GM18499 (cell line): Measurements from ENCODE around the gene BORCS5.
"Not testable (repeated sequence)": the region's sequence is repeated elsewhere in the genome, so short reads cannot be mapped to it uniquely, and the experiment has no call there.

Source experiments
- ATAC-seq: cut with Tn5 transposase; IDR thresholded peaks from one replicate; pipeline ENCODE4 v1.9.1; 2021; ENCODE audit warnings: moderate number of reproducible peaks; ENCODE audit not compliant: insufficient read depth, unreplicated experiment

Gene BORCS5

DNA sequence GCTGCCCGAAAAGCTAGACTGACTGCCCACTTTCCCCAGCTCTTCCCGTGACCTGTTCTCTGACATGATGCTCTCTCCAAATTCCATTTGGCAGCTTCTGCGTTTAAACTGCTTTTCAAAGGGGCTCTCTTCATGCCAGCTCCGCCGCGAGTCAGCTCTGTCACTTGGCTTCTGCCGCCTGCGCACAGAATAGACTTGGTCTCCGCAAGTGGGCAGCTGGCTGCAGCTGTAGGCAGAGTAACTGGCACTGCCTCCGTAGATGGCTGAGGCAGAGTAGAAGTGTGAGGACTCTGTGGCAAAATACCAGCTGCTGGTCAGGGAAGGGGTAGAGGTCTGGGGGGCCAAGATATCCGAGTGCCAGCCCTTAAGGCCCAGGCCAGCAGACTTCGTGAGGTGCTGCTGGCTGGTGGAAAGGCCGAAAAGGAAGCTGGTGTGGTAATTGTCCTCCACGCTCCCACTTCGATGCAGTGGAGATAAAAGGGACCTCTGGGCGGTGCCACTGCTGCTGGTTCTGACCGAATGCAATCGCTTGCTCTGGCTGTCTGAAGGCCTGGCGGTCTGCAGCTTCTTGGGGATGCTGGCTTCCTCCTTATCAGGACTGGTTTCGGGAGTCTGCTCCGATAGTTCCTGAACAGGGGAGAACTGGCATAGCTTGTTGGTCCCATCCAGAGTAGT is 120.1 kb downstream of the BORCS5 start:
- ATAC-seq, result no peak

GRCh38 chr12:12477532-12477890 is 120.6 kb downstream of the BORCS5 start:
- ATAC-seq, result no peak

DNA sequence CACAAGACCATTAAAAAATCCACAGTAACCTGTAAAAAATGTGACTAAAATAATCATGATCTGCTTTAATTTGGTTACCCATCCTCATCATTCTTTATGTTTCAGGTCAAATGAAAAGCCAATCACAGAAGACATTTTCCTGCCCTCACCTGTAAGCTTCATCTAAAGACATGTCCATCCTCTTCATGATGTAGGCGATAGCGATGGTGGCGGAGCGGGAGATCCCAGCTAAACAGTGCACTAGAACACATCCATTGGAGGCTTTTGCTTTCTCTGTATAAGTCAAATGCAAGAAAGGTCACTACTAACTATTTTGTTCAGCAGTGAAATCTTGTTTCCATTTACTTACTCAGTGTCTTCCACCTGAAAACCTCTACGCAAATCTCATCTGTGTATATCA is 123.2 kb downstream of the BORCS5 start:
- no peak for ATAC-seq

- no peak for ATAC-seq
These were observed 124.8 kb downstream of the BORCS5 start for GRCh38 chr12:12481631-12482030.

DNA sequence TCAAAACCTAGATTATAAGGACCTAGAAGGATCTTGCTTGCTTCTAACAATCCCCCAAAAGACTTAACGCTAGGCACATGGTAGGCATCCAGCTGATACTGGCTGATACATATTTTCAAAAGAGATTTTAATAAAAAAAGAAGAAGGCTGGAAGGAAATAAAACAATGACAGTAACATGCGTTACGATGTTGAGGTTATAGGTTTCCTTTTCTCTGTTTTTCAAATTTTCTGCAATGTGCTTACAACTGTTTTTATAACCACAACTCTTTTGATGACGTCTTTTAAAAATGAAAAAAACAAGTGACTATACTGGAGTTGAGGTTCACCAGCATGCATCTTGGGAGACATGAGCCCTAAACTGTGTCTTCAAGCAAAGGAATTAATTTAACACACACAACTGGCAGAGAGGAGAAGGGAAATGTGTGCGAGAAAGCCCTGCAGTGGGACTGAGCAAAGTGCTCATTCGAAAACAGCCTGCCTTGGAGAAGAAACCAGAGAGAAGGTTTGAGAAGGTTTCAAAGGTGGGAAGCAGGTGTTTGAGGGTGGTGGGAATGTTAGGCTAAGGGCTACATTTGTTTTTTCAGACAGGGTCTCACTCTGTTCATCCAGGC is 125.4 kb downstream of the BORCS5 start:
- ATAC-seq, result no peak

DNA sequence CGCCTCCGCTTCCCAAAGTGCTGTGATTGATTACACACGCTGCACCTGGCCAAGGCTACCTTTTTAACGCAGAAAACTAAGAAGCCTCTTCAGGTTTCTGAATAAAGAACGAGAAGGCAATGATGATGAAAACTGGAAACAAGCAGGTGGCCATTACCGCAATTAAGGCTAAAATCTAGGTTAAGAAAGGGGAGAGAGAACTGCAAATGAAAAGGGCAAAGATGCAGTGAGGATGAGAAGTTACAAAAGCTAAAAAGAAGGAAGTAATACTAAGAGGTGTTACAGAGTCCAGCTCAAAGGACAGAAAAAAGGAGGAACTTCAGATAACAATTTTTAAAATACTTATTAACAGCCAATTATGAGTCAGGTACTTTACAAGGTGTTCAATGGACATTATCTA is 126.1 kb downstream of the BORCS5 start:
- no peak for ATAC-seq

GRCh38 chr12:12483438-12483837 is 126.6 kb downstream of the BORCS5 start:
- ATAC-seq, result no peak

GRCh38 chr12:12486661-12487240 is 129.9 kb downstream of the BORCS5 start:
- ATAC-seq, result peak; percentile 63

- ATAC-seq, result no peak
These were observed 130.6 kb downstream of the BORCS5 start for GRCh38 chr12:12487490-12487889.

GRCh38 chr12:12488296-12488695 is 131.4 kb downstream of the BORCS5 start:
- no peak for ATAC-seq

GRCh38 chr12:12488823-12489550 is 132.1 kb downstream of the BORCS5 start:
- ATAC-seq, result no peak

DNA sequence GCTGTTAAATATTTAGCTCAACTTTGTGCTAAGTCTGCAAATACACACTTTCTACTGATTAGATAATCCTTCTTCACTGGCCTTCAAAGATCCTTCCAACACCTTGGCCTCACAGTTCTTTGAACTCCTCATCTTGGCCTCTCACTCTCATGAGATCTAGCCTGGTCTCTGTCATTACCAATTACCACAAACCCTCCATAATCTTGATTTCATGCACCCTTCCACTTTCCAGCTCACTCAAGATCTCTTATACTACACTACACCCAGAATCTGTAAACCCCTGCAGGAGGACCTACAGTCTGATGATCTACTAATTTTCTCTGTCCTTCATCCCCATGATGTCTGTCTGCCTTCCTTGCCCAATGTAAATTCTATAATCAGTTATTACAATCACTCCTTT is 134.7 kb downstream of the BORCS5 start:
- no peak for ATAC-seq

DNA sequence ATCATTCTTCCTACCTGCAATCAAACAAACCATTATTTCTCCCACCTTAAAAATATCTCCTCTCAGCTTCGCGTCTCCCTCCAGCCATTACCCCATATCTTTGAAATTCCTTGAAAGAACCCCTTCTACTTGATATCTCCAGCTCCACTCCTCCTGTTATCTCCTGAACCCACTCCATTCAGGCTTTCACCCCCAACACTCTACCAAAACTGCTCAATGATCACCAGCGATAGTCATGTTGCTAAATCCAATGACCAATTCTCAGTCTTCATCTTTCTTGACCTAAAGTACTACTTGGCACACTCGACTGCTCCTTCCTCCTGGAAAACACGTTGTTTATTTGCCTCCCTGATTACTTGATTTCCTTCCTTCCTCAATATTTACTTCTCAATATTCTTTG is 135.7 kb downstream of the BORCS5 start:
- ATAC-seq, result no peak

GRCh38 chr12:12495536-12495935 is 138.7 kb downstream of the BORCS5 start:
- ATAC-seq, result no peak

GRCh38 chr12:12498210-12498609 is 141.3 kb downstream of the BORCS5 start:
- no peak for ATAC-seq

DNA sequence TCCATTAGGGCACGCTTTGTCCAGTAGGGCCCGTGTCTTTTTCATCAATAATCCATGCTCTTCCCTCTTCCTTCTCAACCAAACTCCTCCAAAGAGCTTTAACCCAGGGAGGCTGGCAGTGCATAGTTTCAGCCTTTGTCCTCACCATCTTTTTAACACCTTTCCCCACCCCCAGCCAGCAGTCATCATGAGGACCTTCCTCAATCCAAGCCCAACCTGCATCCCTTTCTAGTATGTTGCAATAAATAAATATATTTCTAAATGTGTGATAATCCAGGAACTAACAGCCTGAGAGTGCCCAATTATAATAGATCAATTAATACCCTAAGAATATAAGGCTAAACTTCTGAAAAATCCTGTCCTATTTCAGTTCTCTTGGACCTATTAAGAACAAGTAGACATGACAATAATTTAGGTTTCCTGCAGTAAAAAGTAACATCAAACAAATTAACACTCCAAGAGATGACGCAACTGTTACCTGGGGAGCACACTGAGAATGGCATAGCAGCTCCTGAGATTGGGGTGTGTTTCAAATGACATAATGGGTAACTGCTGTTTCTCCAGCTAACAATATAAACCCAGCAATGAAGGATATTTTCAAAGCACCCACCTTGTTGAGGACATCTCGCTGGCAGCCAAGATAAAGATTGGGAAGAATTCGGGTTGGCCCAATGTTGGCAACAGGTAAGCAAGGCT is 143.2 kb downstream of the BORCS5 start:
- ATAC-seq, result no peak

GRCh38 chr12:12501121-12501520 is 144.2 kb downstream of the BORCS5 start:
- ATAC-seq, result no peak

DNA sequence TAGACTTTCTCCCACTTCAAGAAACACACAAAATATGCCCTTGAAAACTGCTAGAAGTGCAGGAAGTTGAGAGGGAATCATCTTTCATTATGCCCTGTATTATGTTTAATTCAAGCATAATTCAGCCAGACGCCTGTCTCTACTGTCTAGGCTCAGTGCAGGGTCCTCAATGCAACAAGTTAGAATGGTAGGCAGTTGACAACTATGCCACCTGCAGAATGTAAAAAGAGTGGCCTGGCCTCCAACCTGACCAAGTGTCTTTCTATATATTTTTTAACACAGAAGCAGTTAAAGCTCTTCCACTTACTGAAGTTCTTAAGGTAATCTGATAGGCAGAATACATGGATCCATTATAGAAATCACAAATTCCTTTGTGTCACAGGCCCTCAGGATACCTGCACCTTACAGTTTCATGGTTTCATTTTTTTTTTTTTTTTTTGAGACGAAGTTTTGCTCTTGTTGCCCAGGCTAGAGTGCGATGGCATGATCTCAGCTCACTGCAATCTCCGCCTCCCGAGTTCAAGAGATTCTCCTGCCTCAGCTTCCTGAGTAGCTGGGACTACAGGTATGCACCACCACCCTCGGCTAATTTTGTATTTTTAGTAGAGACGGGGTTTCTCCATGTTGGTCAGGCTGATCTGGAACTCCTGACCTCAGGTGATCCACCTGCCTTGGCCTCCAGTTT is 145.4 kb downstream of the BORCS5 start:
- ATAC-seq, result not testable (repeated sequence)

DNA sequence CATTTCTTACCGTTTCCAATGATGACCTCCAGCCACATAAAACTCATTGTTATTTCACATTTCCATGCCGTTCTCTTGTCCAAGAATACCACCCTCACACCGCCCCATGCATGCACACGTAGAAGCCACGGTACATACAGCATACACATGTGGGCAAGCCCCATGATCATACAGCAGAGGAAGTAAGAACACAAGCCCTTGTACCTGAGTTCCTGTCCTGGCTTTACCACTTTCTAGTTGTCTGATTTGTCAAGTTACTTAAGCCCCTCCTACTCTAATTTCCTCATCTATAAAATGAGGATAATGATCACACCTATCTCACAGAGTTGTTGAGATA is 145.9 kb downstream of the BORCS5 start:
- no peak for ATAC-seq

DNA sequence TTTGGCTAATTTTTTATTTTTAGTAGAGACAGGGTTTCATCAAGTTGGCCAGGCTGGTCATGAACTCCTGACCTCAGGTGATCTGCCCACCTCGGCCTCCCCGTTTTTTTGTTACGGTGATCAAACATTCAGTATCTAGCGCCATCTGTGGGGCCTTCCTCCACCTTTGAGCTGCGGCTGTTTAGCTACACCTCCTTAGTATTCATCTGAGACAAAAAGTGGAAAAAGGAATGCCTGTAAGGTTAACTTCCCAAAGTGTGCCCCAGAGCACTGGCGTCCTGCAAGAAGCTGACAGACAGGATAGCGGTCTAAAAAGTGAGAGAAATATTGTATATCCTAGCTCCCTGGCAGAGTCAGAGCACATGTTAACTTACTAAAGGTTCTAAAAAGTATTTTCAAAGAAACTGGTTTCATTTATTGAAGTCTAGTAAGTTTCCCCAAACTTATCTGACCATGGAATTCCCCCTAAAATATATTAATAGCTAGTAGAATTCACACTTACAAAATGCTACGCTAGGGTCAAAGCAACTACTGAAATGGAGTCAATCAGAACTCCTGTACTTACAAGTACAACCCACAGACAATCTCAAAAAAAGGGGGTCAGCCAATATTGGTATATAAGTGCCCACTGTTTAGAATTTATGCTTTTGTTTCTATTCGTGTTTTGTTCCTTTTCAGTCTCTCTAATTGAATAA is 146.7 kb downstream of the BORCS5 start:
- ATAC-seq, result no peak
